K562 (cell line): ENCODE results near the gene ELFN2. TPM values are rescaled to one million over a fixed set of nuclear protein-coding genes. Genes with fewer than 3 reads are reported as not detected.

ENCODE experiments used
- ATAC-seq: fragments of 200-7000 bp; cut with Tn5 transposase; 3 replicates; pipeline ENCODE4 v1.9.1; 2020; ENCODE audit warnings: moderate library complexity
- BruUV-seq: library from RNA; stranded (reverse); fragments of 400-500 nt; replicated peaks from 2 replicates; lab custom pipeline; 2021; lab: Mats Ljungman, UMichigan
- CTCF ChIA-PET: fragments of 300-600 bp; formaldehyde crosslinking; extraction: SDS; loops from one replicate; lab custom pipeline; 2021; ENCODE audit warnings: low intra/inter-chr PET ratio; lab: Yijun Ruan, JAX
- POLR2A ChIA-PET: fragments of 300-600, 350-650 bp; sonication (Branson Sonifier 250); formaldehyde crosslinking; extraction: SDS; loops from one replicate; lab custom pipeline; 2021; ENCODE audit warnings: antibody characterized with exemption, inconsistent platforms; lab: Yijun Ruan, JAX
- DNase-seq, 4 experiments: peaks; one replicate each; pipeline versions ENCODE4 v3.0.0 to v3.0.0-alpha.2; 2011 to 2018; ENCODE audit warnings: low spot score in 3 of 4, mixed read lengths in 3 of 4; ENCODE audit errors: extremely low read depth in 1 of 4
- FAIRE-seq: peaks from 2 replicates; lab custom pipeline; 2011; peaks lifted over from hg19 to GRCh38; lab: Jason Lieb, UNC
- H2AFZ ChIP-seq: 2 replicates; pipeline ENCODE4 v1.6.0; 2011; ENCODE audit warnings: low read depth, low read length, control low read depth, inconsistent platforms
- H3K27ac ChIP-seq: fragments of 200-600 bp; 3 replicates; pipeline ENCODE4 v1.8.0; 2011; ENCODE audit warnings: low read depth, mild to moderate bottlenecking, control low read depth, inconsistent platforms, low read length, moderate library complexity, mixed read lengths; ENCODE audit errors: extremely low read depth
- H3K27me3 ChIP-seq, 2 experiments: fragments of 300-600 bp in 1 of 2; 2 replicates in 1 of 2; 3 replicates in 1 of 2; pipeline versions ENCODE4 v1.6.0 to v1.8.0; 2011; ENCODE audit warnings: inconsistent platforms in 2 of 2, low read length in 2 of 2, mild to moderate bottlenecking in 1 of 2, mixed read lengths in 1 of 2, moderate library complexity in 1 of 2; ENCODE audit not compliant: control insufficient read depth in 2 of 2, insufficient read depth in 2 of 2
- H3K36me3 ChIP-seq: fragments of 300-600 bp; 3 replicates; pipeline ENCODE4 v1.8.0; 2011; ENCODE audit warnings: mild to moderate bottlenecking, low read length, inconsistent platforms; ENCODE audit not compliant: control insufficient read depth, insufficient read depth
- H3K4me1 ChIP-seq, 2 experiments: fragments of 200-600 bp in 1 of 2; replicated peaks in 1 of 2; 2 replicates in 1 of 2; 3 replicates in 1 of 2; pipeline versions ENCODE4 v1.5.1 to v1.8.0; 2011; ENCODE audit warnings: inconsistent platforms in 2 of 2, low read length in 2 of 2, mild to moderate bottlenecking in 1 of 2, mixed read lengths in 1 of 2, moderate library complexity in 1 of 2; ENCODE audit not compliant: control insufficient read depth in 2 of 2, insufficient read depth in 2 of 2
- H3K4me2 ChIP-seq: 2 replicates; pipeline ENCODE4 v1.6.1; 2011; ENCODE audit warnings: low read length, control low read depth, inconsistent platforms, mixed read lengths; ENCODE audit not compliant: insufficient read depth
- H3K4me3 ChIP-seq: fragments of 200-600 bp; sonication (generic), shearing (Covaris generic); 2 replicates; pipeline ENCODE4 v1.5.1; 2016; ENCODE audit warnings: control low read depth, inconsistent platforms
- H3K79me2 ChIP-seq: fragments of 200-600 bp; 3 replicates; pipeline ENCODE4 v1.8.0; 2011; ENCODE audit warnings: low read length, inconsistent platforms; ENCODE audit not compliant: control insufficient read depth, insufficient read depth
- H3K9ac ChIP-seq, 2 experiments: 2 replicates each; pipeline versions ENCODE4 v1.6.0 to v1.6.1; 2011; ENCODE audit warnings: low read depth in 2 of 2, low read length in 2 of 2, control low read depth in 1 of 2, inconsistent platforms in 1 of 2, mild to moderate bottlenecking in 1 of 2, mixed read lengths in 1 of 2; ENCODE audit not compliant: insufficient read depth in 1 of 2
- H3K9me1 ChIP-seq: one replicate; pipeline ENCODE4 v1.6.0; 2011; ENCODE audit warnings: inconsistent platforms, mild to moderate bottlenecking, low read length, moderate library complexity; ENCODE audit not compliant: control insufficient read depth, insufficient read depth
- H3K9me3 ChIP-seq: replicated peaks from 2 replicates; pipeline ENCODE4 v1.5.1; 2011; ENCODE audit warnings: low read depth, low read length, inconsistent platforms; ENCODE audit not compliant: control insufficient read depth, insufficient read depth
- H4K20me1 ChIP-seq: replicated peaks from 2 replicates; pipeline ENCODE4 v1.6.1; 2011; ENCODE audit warnings: low read length, inconsistent platforms, mixed read lengths; ENCODE audit not compliant: control insufficient read depth, insufficient read depth
- AFF1 ChIP-seq, 2 experiments: fragments of 450-650 bp; IDR thresholded peaks; 2 replicates each; pipeline ENCODE4 v1.6.1; 2018; ENCODE audit warnings: mild to moderate bottlenecking in 2 of 2, low read depth in 1 of 2; ENCODE audit not compliant: partially characterized antibody in 2 of 2
- GATAD2A ChIP-seq: fragments of 450-650 bp; IDR thresholded peaks from 2 replicates; pipeline ENCODE4 v1.6.1; 2017
- HSF4 ChIP-seq: fragments of 250-450 bp; sonication (Bioruptor Pico); IDR thresholded peaks from 2 replicates; pipeline ENCODE4 v2.1.2; 2022; ENCODE audit warnings: mild to moderate bottlenecking, moderate library complexity, borderline replicate concordance
- MTA3 ChIP-seq: fragments of 450-650 bp; formaldehyde crosslinking; IDR thresholded peaks from 2 replicates; pipeline ENCODE4 v1.6.1; 2017; ENCODE audit warnings: mild to moderate bottlenecking, borderline replicate concordance
- NFIC ChIP-seq: fragments of 450-650 bp; IDR thresholded peaks from 2 replicates; pipeline ENCODE4 v1.6.1; 2017; ENCODE audit warnings: mild to moderate bottlenecking, inconsistent platforms
- NFXL1 ChIP-seq: fragments of 450-650 bp; formaldehyde crosslinking; IDR thresholded peaks from 2 replicates; pipeline ENCODE4 v1.4.0; 2021; ENCODE audit warnings: mild to moderate bottlenecking
- NRF1 ChIP-seq, 2 experiments: fragments of 450-650 bp; IDR thresholded peaks in 1 of 2; conservative IDR thresholded peaks in 1 of 2; 2 replicates each; pipeline ENCODE4 v1.6.1; 2014; ENCODE audit warnings: mild to moderate bottlenecking in 2 of 2
- PHTF2 ChIP-seq: fragments of 250-450 bp; sonication (Bioruptor Pico); IDR thresholded peaks from 2 replicates; pipeline ENCODE4 v1.5.0; 2021; ENCODE audit warnings: mild to moderate bottlenecking
- TCF3 ChIP-seq: sonication (generic); formaldehyde crosslinking; IDR thresholded peaks from 2 replicates; pipeline ENCODE4 v1.4.0; 2020; ENCODE audit warnings: mild to moderate bottlenecking, missing genetic modification reagents
- TFAM ChIP-seq: fragments of 250-450 bp; sonication (Bioruptor Pico); conservative IDR thresholded peaks from 2 replicates; pipeline ENCODE4 v1.5.0; 2021; ENCODE audit warnings: mild to moderate bottlenecking, moderate library complexity
- ZNF23 ChIP-seq: fragments of 250-450 bp; sonication (Bioruptor Pico); IDR thresholded peaks from 2 replicates; pipeline ENCODE4 v1.4.0; 2020; ENCODE audit warnings: mild to moderate bottlenecking
- WGBS: fragments of 100-300 bp; shearing (Covaris generic); methylation state at CpG from one replicate; pipeline ENCODE4 v1.1.6; 2016; ENCODE audit warnings: low coverage, mixed read lengths; ENCODE audit not compliant: insufficient coverage; ENCODE audit errors: missing lambda C conversion rate; 5-methylcytosine and 5-hydroxymethylcytosine counted together
- in situ Hi-C: fragments of 300-500 bp; cut with MboI; formaldehyde crosslinking; loops from 4 replicates; pipeline ENCODE4 v1.15.0; 2018; ENCODE audit warnings: inconsistent platforms, mixed read lengths
- intact Hi-C: fragments of 100-400 bp; cut with micrococcal nuclease; formaldehyde crosslinking; loops from 2 replicates; pipeline ENCODE4 v1.14.2; 2022
- polyA plus RNA-seq, 8 experiments: library from polyadenylated mRNA; depleted of rRNA in 4 of 8; stranded (reverse) in 5 of 8; unstranded in 3 of 8; fragments of >200 nt; fragmentation: Nextera tagmentation in 2 of 8; fragmentation: Illumina TruSeq in 1 of 8; extraction: Ambion mirVana in 2 of 8; extraction: Trizol in 1 of 8; gene quantifications; 2 replicates each; pipeline versions ENCODE4 v1.2.1 to v1.2.3, GENCODE V29; 2011 to 2014; ENCODE audit warnings: inconsistent platforms in 1 of 8, missing spikeins in 1 of 8
- total RNA-seq, 7 experiments: library from RNA; depleted of rRNA in 6 of 7; stranded (reverse); fragments of >200 nt in 6 of 7; fragmentation: Illumina TruSeq in 2 of 7; extraction: Trizol in 2 of 7; gene quantifications; 2 replicates each; pipeline versions ENCODE4 v1.2.1 to v1.2.3, GENCODE V29; 2011 to 2021; ENCODE audit warnings: low replicate concordance in 1 of 7

The ELFN2 gene
- total and polyA plus RNA-seq, 9 of the 15 experiments (the other 6 are each of a cell fraction or from before 2014, with no cell fraction given): not detected

- Histone ChIP-seq H3K9me3 (no peaks in the 10 kb centered on the region), H4K20me1 (no peaks in the 10 kb centered on the region; the same call in 1 of the 2 replicates), H3K9me1 (no peaks in the 10 kb centered on the region), H3K9ac (no peak overlapping the region), H2AFZ (no peak overlapping the region), H3K4me1 (peaks cover 0 to 4% of the 10 kb centered on the region in 2 experiments; a peak in 1 of 5 replicates), H3K36me3 (no peaks in the 10 kb centered on the region), H3K27me3 (peaks cover 0 to 16% of the 10 kb centered on the region in 2 experiments; a peak in 2 of 5 replicates), H3K27ac (no peak overlapping the region), H3K4me3 (no peak overlapping the region), H3K4me2 (no peak overlapping the region), H3K79me2 (no peaks in the 10 kb centered on the region)
- peak; percentile 80 for TF ChIP-seq NFIC
- no peak for TF ChIP-seq GATAD2A
- DNase-seq (no peak), ATAC-seq (no peak), FAIRE-seq (no peak)
- CTCF ChIA-PET: no interaction called here
- in situ Hi-C loops (no loop called here), intact Hi-C loops (no loop called here)
- no TSS peak for BruUV-seq
- 12% methylated on average over 8 of the region's 17 CpGs for whole genome bisulfite sequencing
- POLR2A ChIA-PET: interaction anchor here (0.7 kb wide), 1 partner anchor 227 kb away, joined by 3 read pairs; no protein-coding TSS in a partner anchor
Observed at GRCh38 chr22:37343863-37344734, 83.2 kb downstream of the ELFN2 start.

- Histone ChIP-seq H3K79me2 (no peaks in the 10 kb centered on the region), H3K27me3 (peaks cover 0 to 16% of the 10 kb centered on the region in 2 experiments; a peak in 3 of 5 replicates), H3K4me3 (no peak overlapping the region), H2AFZ (no peak overlapping the region), H3K36me3 (no peaks in the 10 kb centered on the region), H3K9me1 (no peaks in the 10 kb centered on the region), H4K20me1 (no peaks in the 10 kb centered on the region; the same call in 1 of the 2 replicates), H3K9me3 (no peaks in the 10 kb centered on the region), H3K9ac (no peak overlapping the region; a peak in 1 of 4 replicates), H3K4me1 (peaks cover 0 to 4% of the 10 kb centered on the region in 2 experiments; a peak in 1 of 5 replicates), H3K27ac (no peak overlapping the region), H3K4me2 (no peak overlapping the region)
- in situ Hi-C loops: no loop called here
- POLR2A ChIA-PET: interaction anchor here (0.7 kb wide), 2 partner anchors 226 to 227 kb away, joined by 3 read pairs; no protein-coding TSS in a partner anchor
- FAIRE-seq (no peak), ATAC-seq (no peak), DNase-seq (no peak)
- CTCF ChIA-PET: no interaction called here
- WGBS: 0% methylated on average over 3 of the region's 11 CpGs
- BruUV-seq: no TSS peak
- intact Hi-C loops: no loop called here
- TF ChIP-seq MTA3 (no peak), AFF1 (IDR thresholded peaks at IDR 0.05; ENCODE audit: low read depth in 1 of 2, partially characterized antibody in 2 of 2) (no peak), TFAM (CRISPR knock-in tag) (no peak), NRF1 (conservative IDR thresholded peaks at IDR 0.05 in 1 of 2, IDR thresholded peaks at IDR 0.05 in 1 of 2) (no peak), ZNF23 (no peak), TCF3 (CRISPR knock-in tag) (no peak), PHTF2 (CRISPR knock-in tag) (no peak), HSF4 (CRISPR knock-in tag) (no peak), NFXL1 (no peak)
Observed at GRCh38 chr22:37343348-37343747, 83.9 kb downstream of the ELFN2 start.
